AG10803 (cell line): Measurements from ENCODE around the gene ITPR1.

Experiments
- DNase-seq: peaks from one replicate; pipeline ENCODE4 v3.0.0; 2010; ENCODE audit warnings: low read depth
- H3K4me3 ChIP-seq: 2 replicates; pipeline ENCODE4 v1.5.1; 2011; ENCODE audit warnings: mild to moderate bottlenecking, low read length, control low read depth
- TF ChIP-seq, protein P1 (sequence below): conservative IDR thresholded peaks from 2 replicates; pipeline ENCODE4 v1.5.1; 2011; ENCODE audit warnings: mild to moderate bottlenecking, low read length, control low read depth, inconsistent platforms

ITPR1 gene

DNA sequence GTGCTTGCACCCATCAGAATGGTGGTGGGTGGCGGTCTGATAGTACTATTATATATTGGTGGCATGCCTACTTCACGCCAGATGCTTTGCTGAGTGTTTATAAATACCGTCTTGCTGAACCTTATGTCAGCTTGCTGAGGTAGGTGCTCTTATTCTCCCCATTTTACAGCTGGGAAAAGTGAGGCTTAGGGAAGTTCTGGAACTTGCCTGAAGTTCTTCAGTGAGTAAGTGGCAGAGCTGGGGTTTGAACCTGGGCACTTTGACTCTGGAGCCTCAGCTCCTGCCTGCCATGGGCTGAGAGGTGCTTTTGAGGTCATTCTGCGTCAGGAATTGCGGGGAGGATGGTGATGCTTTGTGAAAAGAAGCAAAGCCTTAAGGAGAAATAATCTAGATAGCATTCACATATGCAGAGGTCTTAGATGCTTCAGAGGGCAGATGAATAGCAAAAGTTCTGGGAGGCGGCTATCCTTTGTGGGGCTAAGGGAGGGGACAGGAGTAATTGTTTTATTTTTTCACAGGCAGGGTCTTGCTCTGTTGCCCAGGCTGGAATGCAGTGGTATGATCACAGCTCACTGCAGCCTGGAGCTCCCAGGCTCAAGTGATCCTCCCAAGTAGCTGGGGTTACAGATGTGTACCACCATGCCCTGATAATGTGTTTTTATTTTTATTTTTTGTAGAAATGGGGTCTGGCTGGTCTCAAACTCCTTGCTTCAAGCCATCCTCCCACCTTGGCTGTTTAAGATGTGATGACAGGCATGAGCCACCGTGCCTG, 18.5 kb downstream of the ITPR1 start:
- TF ChIP-seq, protein P1, sequence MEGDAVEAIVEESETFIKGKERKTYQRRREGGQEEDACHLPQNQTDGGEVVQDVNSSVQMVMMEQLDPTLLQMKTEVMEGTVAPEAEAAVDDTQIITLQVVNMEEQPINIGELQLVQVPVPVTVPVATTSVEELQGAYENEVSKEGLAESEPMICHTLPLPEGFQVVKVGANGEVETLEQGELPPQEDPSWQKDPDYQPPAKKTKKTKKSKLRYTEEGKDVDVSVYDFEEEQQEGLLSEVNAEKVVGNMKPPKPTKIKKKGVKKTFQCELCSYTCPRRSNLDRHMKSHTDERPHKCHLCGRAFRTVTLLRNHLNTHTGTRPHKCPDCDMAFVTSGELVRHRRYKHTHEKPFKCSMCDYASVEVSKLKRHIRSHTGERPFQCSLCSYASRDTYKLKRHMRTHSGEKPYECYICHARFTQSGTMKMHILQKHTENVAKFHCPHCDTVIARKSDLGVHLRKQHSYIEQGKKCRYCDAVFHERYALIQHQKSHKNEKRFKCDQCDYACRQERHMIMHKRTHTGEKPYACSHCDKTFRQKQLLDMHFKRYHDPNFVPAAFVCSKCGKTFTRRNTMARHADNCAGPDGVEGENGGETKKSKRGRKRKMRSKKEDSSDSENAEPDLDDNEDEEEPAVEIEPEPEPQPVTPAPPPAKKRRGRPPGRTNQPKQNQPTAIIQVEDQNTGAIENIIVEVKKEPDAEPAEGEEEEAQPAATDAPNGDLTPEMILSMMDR, result no peak
- no peak overlapping the region for H3K4me3 ChIP-seq
- no peak for DNase-seq

DNA sequence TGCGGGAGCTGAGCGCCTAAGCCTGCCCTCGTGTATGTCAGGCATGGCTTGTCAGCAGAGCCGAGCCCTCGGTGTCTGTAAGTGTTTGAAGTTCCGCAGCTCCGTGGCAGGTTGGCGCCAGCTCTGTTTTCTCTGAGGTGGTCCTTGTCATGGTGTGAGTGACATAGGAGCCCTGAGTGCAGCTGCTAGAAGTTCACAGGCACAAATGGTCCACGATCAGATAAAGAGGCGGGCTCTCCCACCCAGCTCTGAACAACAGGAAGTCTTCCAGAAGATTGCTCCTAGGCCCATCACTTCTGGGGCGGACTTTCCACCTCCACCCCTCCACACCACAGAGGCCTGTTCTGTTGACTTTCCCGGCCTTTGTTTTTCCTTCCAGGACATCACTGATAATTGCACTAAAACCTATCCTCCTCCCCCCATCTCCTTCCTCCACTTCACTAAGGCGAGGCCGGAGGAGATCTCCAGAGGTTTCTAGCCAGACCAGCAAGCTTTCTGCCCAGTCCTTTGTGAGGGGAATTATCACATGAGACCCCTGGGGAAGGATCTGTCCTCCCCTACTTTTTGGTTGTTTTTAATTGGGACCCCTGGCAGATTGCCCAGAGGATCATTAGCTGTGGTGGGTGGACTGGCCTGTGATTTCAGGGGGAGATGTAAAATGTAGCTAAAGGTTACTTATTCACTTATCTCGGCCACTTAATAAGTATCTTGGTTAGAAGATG, 19.9 kb downstream of the ITPR1 start:
- TF ChIP-seq, protein P1, result no peak
- no peak overlapping the region for H3K4me3 ChIP-seq
- no peak for DNase-seq

- DNase-seq, result no peak
- TF ChIP-seq, protein P1, result no peak
Observed at GRCh38 chr3:4514321-4514720, 21.2 kb downstream of the ITPR1 start.

DNA sequence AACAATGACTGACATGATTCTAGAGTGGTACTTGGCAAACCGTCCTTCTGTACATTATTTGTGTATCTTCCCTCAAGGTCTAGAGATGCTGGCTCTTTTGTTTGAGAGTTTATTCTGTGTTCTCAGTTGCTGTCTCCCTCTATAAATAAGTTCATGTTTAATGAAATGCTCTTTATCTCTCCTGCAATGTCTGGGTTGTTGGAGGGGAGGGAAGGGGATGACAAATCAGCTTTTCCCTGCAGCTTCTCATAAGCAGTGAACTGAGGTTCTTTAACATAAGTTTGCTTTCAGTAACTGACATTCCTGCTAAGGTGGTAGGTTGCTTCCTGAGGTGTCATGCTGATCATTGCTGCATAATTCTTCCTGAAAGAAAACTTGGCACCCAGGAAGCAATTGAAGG, 21.8 kb downstream of the ITPR1 start:
- TF ChIP-seq, protein P1, result no peak
- DNase-seq, result no peak

More at GRCh38 chr3:4514321-4514720, 21.2 kb downstream of the ITPR1 start:
- no peak overlapping the region for H3K4me3 ChIP-seq

GRCh38 chr3:4515916-4516579, 22.9 kb downstream of the ITPR1 start:
- no peak for DNase-seq
- TF ChIP-seq, protein P1, result no peak
- no peak overlapping the region for H3K4me3 ChIP-seq

More for the DNA sequence above, 21.8 kb downstream of the ITPR1 start:
- H3K4me3 ChIP-seq, result no peak overlapping the region

GRCh38 chr3:4517093-4517492, 23.9 kb downstream of the ITPR1 start:
- H3K4me3 ChIP-seq, result no peak overlapping the region
- TF ChIP-seq, protein P1, result no peak
- no peak for DNase-seq
